NCI-H345 (cell line): ENCODE measurements around the gene ZBTB7C.
A peak's percentile ranks its signal among the peaks of the same experiment; 100 is the strongest.

Source experiments
- DNase-seq: peaks from one replicate; lab custom pipeline; 2025; lab: John Stamatoyannopoulos, UW

The ZBTB7C gene

DNA sequence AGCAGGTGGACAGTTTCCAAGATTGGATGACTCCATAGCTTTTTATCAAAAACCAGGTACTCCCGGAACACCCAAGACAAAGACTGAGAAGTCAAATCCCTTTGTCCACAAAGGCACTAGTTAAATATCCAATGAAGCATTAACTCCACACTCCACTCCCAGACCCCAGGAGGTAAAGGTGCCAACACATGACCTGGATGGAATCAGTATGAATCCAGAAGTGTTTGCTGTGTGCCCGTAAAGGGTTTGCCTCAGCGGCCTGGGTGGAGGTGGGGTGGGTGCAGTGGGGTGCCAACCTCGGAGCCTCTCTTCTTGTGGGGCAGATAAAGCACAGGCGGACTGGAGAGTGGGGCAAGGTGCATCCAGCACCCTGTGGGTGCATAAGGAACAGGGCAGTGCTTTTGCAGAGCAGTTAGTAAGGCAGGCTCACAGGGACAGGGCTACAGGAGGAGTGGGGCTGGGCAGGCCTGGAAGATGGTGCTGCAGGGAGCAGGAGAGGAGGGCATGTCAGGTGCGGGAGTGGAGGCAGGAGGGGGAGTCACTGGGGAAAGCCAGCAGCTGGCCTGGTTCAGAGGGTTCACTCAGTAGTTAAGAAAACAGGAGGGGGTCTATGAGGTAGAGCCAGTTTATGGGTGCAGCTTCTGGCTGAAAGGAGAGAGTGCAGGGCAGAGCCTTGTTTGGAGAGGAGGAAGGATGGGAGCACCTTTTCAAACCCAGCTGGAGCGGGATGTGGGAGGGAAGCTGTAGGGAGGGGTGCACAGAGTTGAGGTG is 270.3 kb downstream of the ZBTB7C start:
- DNase-seq = peak; percentile 96

GRCh38 chr18:48138210-48138609 is 271.0 kb downstream of the ZBTB7C start:
- DNase-seq = peak; percentile 50

DNA sequence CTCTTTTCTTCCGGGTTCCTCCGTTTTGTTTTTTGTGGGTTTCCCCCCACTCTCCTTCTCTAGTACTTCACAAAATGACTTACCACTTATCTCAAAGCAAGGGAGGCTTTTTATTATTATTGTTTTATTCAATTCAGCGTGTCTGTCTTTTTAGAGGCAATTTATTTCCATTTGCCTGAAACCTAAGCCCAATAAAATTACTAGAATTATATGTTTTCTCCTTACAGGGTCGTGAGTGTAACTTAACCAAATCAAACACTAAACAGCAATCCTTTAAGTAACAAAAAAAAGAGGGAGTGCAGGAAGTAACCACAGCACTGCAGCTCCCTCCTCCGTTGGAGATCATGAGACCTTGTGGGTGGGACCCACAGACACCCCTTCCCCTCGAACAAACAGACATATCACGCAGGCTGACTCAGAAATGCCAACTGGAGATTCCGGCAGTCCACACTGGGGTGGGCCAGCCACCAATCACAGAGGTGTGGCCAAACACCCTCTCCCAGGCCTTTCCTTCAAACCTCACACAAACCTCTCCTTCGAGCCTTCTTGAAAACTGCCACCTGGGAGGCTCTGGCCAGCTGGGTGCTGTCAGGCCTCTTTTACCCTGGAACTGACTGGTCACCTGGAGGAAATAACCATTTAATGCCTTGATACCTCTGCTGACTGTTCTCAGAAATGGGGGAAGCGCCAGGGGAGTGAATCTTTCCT is 271.7 kb downstream of the ZBTB7C start:
- DNase-seq = peak; percentile 12

DNA sequence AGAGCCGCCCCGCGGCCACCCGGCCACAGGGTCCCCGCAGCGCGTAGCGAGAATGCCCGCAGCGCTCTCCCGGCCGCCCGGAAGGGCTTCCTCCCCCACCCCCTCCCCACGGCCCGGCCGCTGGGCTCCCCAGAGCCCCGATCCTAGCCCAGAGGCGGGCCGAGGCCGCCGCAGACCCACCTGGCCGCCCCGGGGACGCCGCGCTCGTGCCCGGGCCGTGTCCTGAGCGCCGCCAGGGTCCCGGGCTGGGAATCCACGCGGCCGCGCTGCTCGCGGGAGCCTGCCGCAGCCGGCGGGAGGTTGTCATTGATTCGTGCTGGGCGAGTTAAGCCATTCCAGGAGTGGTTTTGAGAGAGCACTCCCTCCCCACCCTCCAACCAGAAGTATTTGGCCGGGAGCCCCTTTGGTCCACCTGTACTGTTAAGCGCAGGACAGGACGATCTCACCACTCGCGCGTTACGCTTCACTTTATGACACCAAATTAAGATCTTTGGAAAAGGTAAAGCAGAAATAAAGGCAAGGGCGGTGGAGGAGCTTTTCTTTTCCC is 272.3 kb downstream of the ZBTB7C start:
- no peak for DNase-seq

GRCh38 chr18:48136051-48136826 is 272.9 kb downstream of the ZBTB7C start:
- peak; percentile 25 for DNase-seq

- no peak for DNase-seq
These were observed 273.7 kb downstream of the ZBTB7C start for GRCh38 chr18:48135436-48135966.

DNA sequence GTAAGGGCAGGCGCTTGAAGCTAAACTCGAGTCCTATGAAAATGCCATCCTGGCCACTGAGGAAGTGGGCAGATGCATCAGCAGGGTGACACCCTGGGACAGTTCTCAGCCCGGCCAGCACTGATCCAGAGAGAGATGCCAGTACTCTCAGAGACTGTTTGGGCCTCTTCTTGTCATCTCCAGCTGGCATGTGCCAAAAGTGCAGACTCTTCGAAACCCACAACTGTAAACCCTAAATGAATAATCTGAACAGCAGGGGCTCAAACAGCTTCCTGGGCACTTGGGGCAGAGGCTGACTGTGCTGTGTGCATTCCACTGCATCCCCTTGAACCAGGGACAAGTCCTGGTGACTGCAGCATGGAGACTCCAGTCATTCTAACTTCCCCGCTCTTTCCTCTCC is 274.6 kb downstream of the ZBTB7C start:
- no peak for DNase-seq

GRCh38 chr18:48133671-48134251 is 275.4 kb downstream of the ZBTB7C start:
- DNase-seq = peak; percentile 92

- no peak for DNase-seq
These were observed 276.2 kb downstream of the ZBTB7C start for GRCh38 chr18:48132797-48133655.

DNA sequence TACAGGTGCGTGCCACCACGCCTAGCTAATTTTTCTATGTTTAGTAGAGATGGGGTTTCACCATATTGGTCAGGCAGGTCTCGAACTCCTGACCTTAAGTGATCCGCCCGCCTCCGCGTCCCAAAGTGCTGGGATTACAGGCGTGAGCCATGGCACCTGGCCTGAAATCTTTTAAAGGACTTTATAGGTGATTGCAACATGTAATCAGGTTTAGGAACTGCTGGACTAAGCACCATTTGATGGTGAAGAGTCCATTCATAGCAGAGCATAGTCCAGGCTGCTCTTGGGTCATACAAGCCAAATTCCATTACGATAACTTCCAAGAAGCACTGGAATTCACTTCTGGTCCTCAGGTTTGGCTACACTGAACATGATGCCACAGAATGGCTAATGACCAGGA is 278.1 kb downstream of the ZBTB7C start:
- DNase-seq = no peak

DNA sequence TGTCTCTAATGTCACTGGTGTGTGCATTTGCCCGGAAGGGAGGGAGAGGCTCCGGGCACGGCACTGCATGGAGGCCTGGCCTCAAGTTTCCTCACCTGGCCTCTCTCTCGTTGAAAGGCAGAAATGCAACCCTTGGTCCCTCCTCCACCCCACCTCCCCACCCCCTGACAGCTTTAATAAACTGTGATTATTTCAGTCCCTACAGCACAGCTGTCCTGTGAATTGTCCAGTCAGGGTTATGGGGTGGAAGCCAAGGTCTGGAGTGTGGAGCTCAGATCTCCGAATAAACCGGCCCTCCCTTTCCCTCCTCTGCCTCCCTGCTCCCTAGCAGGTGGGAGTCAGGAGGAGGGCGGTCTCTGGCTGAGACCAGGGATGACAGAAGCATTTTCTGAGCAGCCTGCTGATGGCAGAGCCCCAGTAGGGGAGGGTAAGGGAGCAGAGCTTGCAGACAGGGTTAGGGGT is 279.5 kb downstream of the ZBTB7C start:
- no peak for DNase-seq

DNA sequence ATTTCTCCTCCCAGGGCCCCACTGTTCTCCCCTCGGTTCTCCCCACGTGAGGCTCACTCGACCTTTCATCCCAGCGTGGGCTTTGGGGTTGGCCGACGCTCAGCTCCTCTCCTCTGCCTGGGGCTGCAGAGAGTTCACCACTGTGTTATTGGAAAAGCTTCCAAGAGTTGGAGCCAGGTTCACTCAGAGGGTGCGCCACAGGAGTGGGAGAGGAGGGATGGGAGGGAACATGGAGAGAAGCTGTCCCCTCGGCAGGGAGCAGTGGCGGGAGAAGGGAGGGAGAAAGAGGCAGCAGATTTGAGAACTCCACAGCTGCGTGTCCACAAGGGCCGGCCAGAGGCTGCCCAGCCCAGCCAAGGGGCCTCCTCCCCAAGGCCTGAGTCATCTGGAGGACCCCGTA is 281.6 kb downstream of the ZBTB7C start:
- no peak for DNase-seq

DNA sequence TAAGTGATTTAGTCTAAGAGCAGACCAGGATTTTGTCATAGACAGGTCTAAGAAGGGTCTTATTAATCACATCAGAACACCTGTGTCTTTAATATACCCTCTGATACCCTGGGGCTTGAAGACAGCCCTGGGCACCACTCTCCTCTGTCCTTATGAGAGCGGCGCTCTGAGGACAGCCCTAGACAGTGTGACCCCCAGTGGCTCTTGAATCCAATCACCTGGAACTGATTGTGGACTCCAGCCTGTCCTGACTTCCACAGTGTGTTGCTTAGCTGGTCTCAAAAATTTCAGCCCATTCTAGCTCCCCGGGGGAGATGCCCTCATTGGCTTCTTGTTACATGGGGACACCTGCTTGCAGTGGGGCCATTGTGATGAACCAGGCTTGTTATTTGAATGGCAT is 282.9 kb downstream of the ZBTB7C start:
- peak; percentile 31 for DNase-seq

GRCh38 chr18:48125724-48126123 is 283.5 kb downstream of the ZBTB7C start:
- no peak for DNase-seq

- DNase-seq = no peak
These were observed 284.1 kb downstream of the ZBTB7C start for GRCh38 chr18:48124857-48125626.

- DNase-seq = no peak
These were observed 285.2 kb downstream of the ZBTB7C start for GRCh38 chr18:48123941-48124340.

- no peak for DNase-seq
These were observed 285.9 kb downstream of the ZBTB7C start for GRCh38 chr18:48123324-48123723.

DNA sequence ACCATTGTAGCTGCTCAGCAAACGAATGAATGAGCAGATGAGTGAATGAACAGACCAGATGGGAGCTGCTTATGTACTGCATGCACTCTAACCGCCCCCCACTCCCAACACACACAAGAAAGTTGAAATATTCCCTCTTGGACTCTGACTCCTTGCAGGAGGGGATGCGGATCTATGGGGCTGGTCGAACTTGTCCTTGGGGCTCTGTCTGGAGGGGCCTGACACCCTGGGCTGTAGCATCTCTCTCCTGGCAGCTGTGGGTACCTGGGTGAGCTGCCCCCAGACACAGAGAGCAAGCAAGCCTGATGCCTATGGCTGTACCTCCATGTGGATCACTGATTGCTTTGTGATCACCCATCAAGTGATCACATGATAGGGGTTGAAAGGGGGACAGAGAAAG is 286.4 kb downstream of the ZBTB7C start:
- DNase-seq = no peak

DNA sequence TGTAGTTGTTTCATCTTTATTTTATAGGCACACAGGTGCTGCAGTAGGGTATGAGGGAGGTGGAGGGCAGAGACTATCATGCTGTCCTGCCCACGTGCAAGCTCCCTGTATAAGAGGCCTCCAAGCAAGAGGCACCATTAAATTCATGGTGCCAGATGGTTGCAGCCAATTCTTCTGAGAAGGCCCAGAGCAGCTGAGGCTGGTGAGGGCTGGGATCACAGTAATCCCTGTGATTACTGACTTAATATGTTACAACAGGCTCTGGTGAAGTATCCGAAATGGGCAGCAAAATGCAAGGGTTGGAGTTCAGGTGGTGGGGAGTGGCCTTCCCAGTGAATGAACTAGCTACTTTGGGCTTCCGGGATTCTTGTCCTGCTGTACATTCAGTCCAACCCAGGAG is 286.8 kb downstream of the ZBTB7C start:
- DNase-seq = no peak

GRCh38 chr18:48121752-48122151 is 287.4 kb downstream of the ZBTB7C start:
- DNase-seq = no peak
